Measurements from ENCODE around the gene CFAP54. TPM values are rescaled to one million over a fixed set of nuclear protein-coding genes. Genes with fewer than 3 reads are reported as not detected.

Gene CFAP54, protein sequence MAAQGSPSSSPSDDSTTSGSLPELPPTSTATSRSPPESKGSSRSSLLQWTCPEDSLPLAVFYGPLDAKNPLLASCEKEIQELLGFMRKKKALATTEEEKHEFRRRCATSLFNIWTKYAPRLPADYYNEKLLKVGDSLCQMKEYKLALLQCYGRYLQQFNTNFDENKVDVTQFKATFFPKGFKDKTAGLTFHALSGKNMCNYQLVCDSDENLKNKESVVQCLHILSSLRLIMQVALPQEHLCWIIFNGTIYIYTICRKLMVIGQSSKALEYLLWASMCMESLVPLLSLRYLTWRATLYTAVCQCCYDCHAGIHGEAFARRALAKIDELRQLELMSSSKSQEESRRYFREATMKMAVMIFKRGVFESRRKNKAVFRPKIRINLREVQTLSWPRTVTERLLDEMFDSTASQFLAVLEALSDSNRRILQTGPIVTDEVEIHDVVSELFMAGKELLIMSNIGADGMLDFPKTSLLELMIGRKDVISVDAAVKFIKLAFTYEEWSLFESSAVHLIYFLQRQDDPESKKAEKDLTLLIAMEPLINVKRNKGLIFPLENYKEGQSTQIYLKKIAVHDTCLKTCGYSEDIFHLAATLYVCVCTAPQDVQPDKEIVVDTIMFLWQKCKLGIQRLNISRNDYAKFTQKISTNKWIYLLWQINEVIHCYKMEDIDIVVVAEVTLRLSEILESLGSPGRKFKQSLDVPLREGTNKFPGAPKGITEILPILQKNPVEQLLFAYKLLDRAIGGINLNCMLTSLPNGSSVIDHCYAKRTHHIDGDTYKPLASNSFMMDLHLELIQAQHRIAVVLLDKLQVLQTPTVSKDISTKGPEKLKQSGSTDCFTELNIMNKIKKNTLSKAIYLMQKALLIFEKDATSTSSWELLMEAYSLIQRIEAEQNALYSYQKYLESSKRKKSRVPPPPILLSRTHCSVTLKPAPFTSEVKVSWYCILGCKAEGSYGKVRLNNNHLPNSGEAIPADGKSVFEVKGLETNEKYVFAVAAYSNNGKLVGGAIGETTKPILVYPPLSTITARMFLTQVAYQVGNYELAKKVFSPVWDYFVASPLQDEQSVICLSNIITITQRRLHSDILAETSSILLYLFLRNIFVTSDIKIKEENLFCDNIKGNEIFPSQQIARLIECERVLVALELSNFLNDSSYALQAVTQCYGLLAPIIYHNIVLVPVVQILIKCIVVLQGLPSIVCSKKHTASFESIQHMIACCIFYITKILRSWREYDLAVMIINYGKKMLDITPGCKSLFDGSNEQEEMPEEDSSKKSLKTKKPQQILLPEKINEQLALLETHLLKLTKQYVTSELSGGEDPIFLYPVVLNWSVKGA (N-terminal part only)
- total RNA-seq (2014; rRNA removed; shearing (Covaris generic); ENCODE audit: low replicate concordance): not detected in 2 replicates

DNA sequence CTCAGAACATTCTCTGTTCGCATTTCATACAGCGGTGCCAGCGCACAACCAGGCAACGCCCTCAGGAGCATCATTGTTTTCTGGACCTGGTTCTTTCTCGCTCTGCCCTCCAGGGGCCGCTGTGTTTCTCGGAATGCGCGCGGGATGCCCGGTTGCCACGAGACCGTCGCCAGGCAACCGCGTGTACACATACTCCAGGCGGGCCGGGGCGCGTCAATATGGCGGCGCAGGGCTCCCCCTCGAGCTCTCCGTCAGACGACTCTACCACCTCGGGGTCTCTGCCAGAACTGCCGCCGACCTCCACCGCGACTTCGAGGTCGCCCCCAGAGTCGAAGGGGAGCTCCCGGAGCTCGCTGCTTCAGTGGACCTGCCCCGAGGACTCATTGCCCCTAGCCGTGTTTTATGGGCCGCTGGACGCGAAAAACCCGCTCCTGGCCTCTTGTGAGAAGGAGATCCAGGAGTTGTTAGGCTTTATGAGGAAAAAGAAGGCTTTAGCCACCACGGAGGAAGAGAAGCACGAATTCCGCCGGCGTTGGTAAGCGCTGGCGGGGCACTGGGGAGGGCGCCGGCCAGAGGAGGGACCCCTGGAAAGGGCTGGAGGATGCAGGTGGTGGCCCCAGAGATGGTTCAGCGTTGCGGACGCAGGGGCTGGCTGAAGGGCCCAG, at the start of gene CFAP54:
Gene CFAP54, plus strand, starts transcription at position 186 of the 665 bp plus-strand sequence. Its CDS starts 33 bp downstream, at position 219.
- Histone ChIP-seq H3K27ac (ENCODE audit: low read length) (no peak within 1 kb of the TSS), H3K4me1 (ENCODE audit: low read length) (peaks cover 15% of the 10 kb centered on the region), H3K79me2 (ENCODE audit: low read length) (no peaks in the 10 kb centered on the region), H2AFZ (ENCODE audit: low read length) (peak within 1 kb of the TSS; percentile 95), H3K9ac (ENCODE audit: low read length) (peak within 1 kb of the TSS; percentile 33; the same call in 1 of the 2 replicates), H3K4me2 (ENCODE audit: low read depth, low read length, poor library complexity, severe bottlenecking) (peak within 1 kb of the TSS; percentile 77), H3K36me3 (ENCODE audit: insufficient read depth, low read length) (no peaks in the 10 kb centered on the region), H3K4me3 (ENCODE audit: low read length) (peak within 1 kb of the TSS; percentile 67), H3K9me3 (ENCODE audit: low read length) (no peaks in the 10 kb centered on the region), H4K20me1 (ENCODE audit: insufficient read depth, low read depth, low read length) (no peaks in the 10 kb centered on the region), H3K27me3 (ENCODE audit: low read length) (no peaks in the 10 kb centered on the region), H3K9me2 (replicated peaks; ENCODE audit: insufficient read depth, low read length) (no peaks in the 10 kb centered on the region)
- peak; percentile 96 for DNase-seq

GRCh38 chr12:96441816-96442215, 47.6 kb upstream of the CFAP54 start:
- H3K4me1 ChIP-seq (ENCODE audit: low read length): no peaks in the 10 kb centered on the region
- no peaks in the 10 kb centered on the region for H3K27me3 ChIP-seq (ENCODE audit: low read length)
- DNase-seq: no peak
- H3K4me3 ChIP-seq (ENCODE audit: low read length): no peak overlapping the region
- no peaks in the 10 kb centered on the region for H3K9me2 ChIP-seq (replicated peaks; ENCODE audit: insufficient read depth, low read length)
- H2AFZ ChIP-seq (ENCODE audit: low read length): no peak overlapping the region
- no peaks in the 10 kb centered on the region for H3K9me3 ChIP-seq (ENCODE audit: low read length)
- no peaks in the 10 kb centered on the region for H3K36me3 ChIP-seq (ENCODE audit: insufficient read depth, low read length)
- H3K79me2 ChIP-seq (ENCODE audit: low read length): no peaks in the 10 kb centered on the region
- no peaks in the 10 kb centered on the region for H4K20me1 ChIP-seq (ENCODE audit: insufficient read depth, low read depth, low read length)
- no peak overlapping the region for H3K4me2 ChIP-seq (ENCODE audit: low read depth, low read length, poor library complexity, severe bottlenecking)
- no peak overlapping the region for H3K9ac ChIP-seq (ENCODE audit: low read length)
- no peak overlapping the region for H3K27ac ChIP-seq (ENCODE audit: low read length)

DNA sequence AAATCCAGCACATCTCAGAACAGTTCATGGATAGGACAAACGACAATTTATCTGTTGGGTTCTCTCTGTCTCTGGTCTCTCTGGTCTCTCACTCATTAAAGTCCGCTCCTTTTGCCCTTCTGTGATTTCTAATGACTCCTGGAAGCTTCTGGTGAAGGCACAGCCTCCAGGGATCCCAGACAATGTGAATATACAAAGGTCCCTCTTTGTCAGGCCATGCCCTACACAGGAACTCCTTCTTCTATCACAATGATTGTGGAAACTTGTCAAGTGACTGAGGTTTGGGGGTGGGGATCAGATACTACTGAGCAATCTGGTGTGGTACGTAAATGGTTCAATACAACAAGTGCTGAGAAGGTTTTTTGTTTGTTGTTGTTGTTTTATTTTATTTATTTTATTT, 46.5 kb upstream of the CFAP54 start:
- Histone ChIP-seq H3K4me3 (ENCODE audit: low read length) (no peak overlapping the region), H3K27me3 (ENCODE audit: low read length) (no peaks in the 10 kb centered on the region), H3K9ac (ENCODE audit: low read length) (no peak overlapping the region), H4K20me1 (ENCODE audit: insufficient read depth, low read depth, low read length) (no peaks in the 10 kb centered on the region), H3K36me3 (ENCODE audit: insufficient read depth, low read length) (no peaks in the 10 kb centered on the region), H3K9me3 (ENCODE audit: low read length) (no peaks in the 10 kb centered on the region), H3K79me2 (ENCODE audit: low read length) (no peaks in the 10 kb centered on the region), H3K27ac (ENCODE audit: low read length) (no peak overlapping the region), H3K4me1 (ENCODE audit: low read length) (no peaks in the 10 kb centered on the region), H3K4me2 (ENCODE audit: low read depth, low read length, poor library complexity, severe bottlenecking) (no peak overlapping the region), H3K9me2 (replicated peaks; ENCODE audit: insufficient read depth, low read length) (no peaks in the 10 kb centered on the region), H2AFZ (ENCODE audit: low read length) (no peak overlapping the region)
- no peak for DNase-seq

DNA sequence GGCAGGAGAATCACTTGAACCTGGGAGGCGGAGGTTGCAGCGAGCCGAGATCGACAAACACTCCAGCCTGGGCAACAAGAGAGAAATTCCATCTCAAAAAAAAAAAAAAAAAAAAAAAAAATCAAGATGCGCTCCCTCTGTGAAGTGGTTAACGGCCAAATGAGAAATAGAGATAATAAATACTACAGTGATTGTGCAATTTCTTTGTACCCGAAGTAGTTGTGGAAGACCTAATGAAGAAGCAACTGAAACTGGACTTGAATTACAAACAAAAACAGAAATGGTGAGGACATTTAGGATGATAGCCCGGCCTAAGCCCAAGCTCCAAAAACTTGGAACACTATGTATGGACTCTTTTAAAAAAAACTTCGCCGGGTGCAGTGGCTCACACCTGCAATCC, 45.0 kb upstream of the CFAP54 start:
- H2AFZ ChIP-seq (ENCODE audit: low read length): no peak overlapping the region
- no peak overlapping the region for H3K27ac ChIP-seq (ENCODE audit: low read length)
- no peaks in the 10 kb centered on the region for H3K36me3 ChIP-seq (ENCODE audit: insufficient read depth, low read length)
- H3K9ac ChIP-seq (ENCODE audit: low read length): no peak overlapping the region
- H3K9me3 ChIP-seq (ENCODE audit: low read length): no peaks in the 10 kb centered on the region
- no peaks in the 10 kb centered on the region for H4K20me1 ChIP-seq (ENCODE audit: insufficient read depth, low read depth, low read length)
- H3K27me3 ChIP-seq (ENCODE audit: low read length): no peaks in the 10 kb centered on the region
- H3K4me3 ChIP-seq (ENCODE audit: low read length): no peak overlapping the region
- H3K4me1 ChIP-seq (ENCODE audit: low read length): no peaks in the 10 kb centered on the region
- no peak for DNase-seq
- H3K9me2 ChIP-seq (replicated peaks; ENCODE audit: insufficient read depth, low read length): no peaks in the 10 kb centered on the region
- H3K79me2 ChIP-seq (ENCODE audit: low read length): no peaks in the 10 kb centered on the region
- no peak overlapping the region for H3K4me2 ChIP-seq (ENCODE audit: low read depth, low read length, poor library complexity, severe bottlenecking)

GRCh38 chr12:96445691-96446583, 43.4 kb upstream of the CFAP54 start:
- Histone ChIP-seq H3K27ac (ENCODE audit: low read length) (no peak overlapping the region), H2AFZ (ENCODE audit: low read length) (no peak overlapping the region), H3K36me3 (ENCODE audit: insufficient read depth, low read length) (no peaks in the 10 kb centered on the region), H3K4me1 (ENCODE audit: low read length) (no peaks in the 10 kb centered on the region), H3K27me3 (ENCODE audit: low read length) (no peaks in the 10 kb centered on the region), H3K9me3 (ENCODE audit: low read length) (no peaks in the 10 kb centered on the region), H3K79me2 (ENCODE audit: low read length) (no peaks in the 10 kb centered on the region), H3K4me2 (ENCODE audit: low read depth, low read length, poor library complexity, severe bottlenecking) (no peak overlapping the region), H4K20me1 (ENCODE audit: insufficient read depth, low read depth, low read length) (no peaks in the 10 kb centered on the region), H3K4me3 (ENCODE audit: low read length) (no peak overlapping the region), H3K9ac (ENCODE audit: low read length) (no peak overlapping the region), H3K9me2 (replicated peaks; ENCODE audit: insufficient read depth, low read length) (no peaks in the 10 kb centered on the region)
- no peak for DNase-seq

- H3K9ac ChIP-seq (ENCODE audit: low read length): no peak overlapping the region
- no peaks in the 10 kb centered on the region for H3K9me3 ChIP-seq (ENCODE audit: low read length)
- H4K20me1 ChIP-seq (ENCODE audit: insufficient read depth, low read depth, low read length): no peaks in the 10 kb centered on the region
- no peak overlapping the region for H3K27ac ChIP-seq (ENCODE audit: low read length)
- no peak overlapping the region for H3K4me2 ChIP-seq (ENCODE audit: low read depth, low read length, poor library complexity, severe bottlenecking)
- H3K36me3 ChIP-seq (ENCODE audit: insufficient read depth, low read length): no peaks in the 10 kb centered on the region
- no peaks in the 10 kb centered on the region for H3K79me2 ChIP-seq (ENCODE audit: low read length)
- no peaks in the 10 kb centered on the region for H3K9me2 ChIP-seq (replicated peaks; ENCODE audit: insufficient read depth, low read length)
- no peak overlapping the region for H3K4me3 ChIP-seq (ENCODE audit: low read length)
- no peaks in the 10 kb centered on the region for H3K4me1 ChIP-seq (ENCODE audit: low read length)
- no peak for DNase-seq
- no peak overlapping the region for H2AFZ ChIP-seq (ENCODE audit: low read length)
- no peaks in the 10 kb centered on the region for H3K27me3 ChIP-seq (ENCODE audit: low read length)
Observed at GRCh38 chr12:96447256-96447655, 42.1 kb upstream of the CFAP54 start.

GRCh38 chr12:96448300-96448699, 41.1 kb upstream of the CFAP54 start:
- H3K9me2 ChIP-seq (replicated peaks; ENCODE audit: insufficient read depth, low read length): no peaks in the 10 kb centered on the region
- H3K27me3 ChIP-seq (ENCODE audit: low read length): no peaks in the 10 kb centered on the region
- H3K9me3 ChIP-seq (ENCODE audit: low read length): no peaks in the 10 kb centered on the region
- H3K27ac ChIP-seq (ENCODE audit: low read length): no peak overlapping the region
- no peaks in the 10 kb centered on the region for H3K4me1 ChIP-seq (ENCODE audit: low read length)
- no peak overlapping the region for H2AFZ ChIP-seq (ENCODE audit: low read length)
- H3K79me2 ChIP-seq (ENCODE audit: low read length): no peaks in the 10 kb centered on the region
- no peaks in the 10 kb centered on the region for H3K36me3 ChIP-seq (ENCODE audit: insufficient read depth, low read length)
- no peak for DNase-seq
- H3K9ac ChIP-seq (ENCODE audit: low read length): no peak overlapping the region
- H3K4me2 ChIP-seq (ENCODE audit: low read depth, low read length, poor library complexity, severe bottlenecking): no peak overlapping the region
- H4K20me1 ChIP-seq (ENCODE audit: insufficient read depth, low read depth, low read length): no peaks in the 10 kb centered on the region
- H3K4me3 ChIP-seq (ENCODE audit: low read length): no peak overlapping the region
